Activated naive CD4-positive, alpha-beta T cell treated with anti-CD3 and anti-CD28 coated beads, Interleukin-2, amount 50 U/mL, for 24 hours (primary cell): ENCODE data around the gene KCNE4.

Experiments
- H3K27ac Mint-ChIP-seq: one replicate; pipeline ENCODE4 v1.8.0; 2021; ENCODE audit warnings: mild to moderate bottlenecking, mixed read lengths
- H3K27me3 Mint-ChIP-seq: one replicate; pipeline ENCODE4 v1.8.0; 2021; ENCODE audit warnings: mixed read lengths
- H3K36me3 Mint-ChIP-seq: one replicate; pipeline ENCODE4 v1.8.0; 2021; ENCODE audit warnings: mixed read lengths
- H3K4me1 Mint-ChIP-seq: one replicate; pipeline ENCODE4 v1.8.0; 2021; ENCODE audit warnings: mixed read lengths
- H3K4me3 Mint-ChIP-seq: one replicate; pipeline ENCODE4 v1.8.0; 2021; ENCODE audit warnings: mild to moderate bottlenecking, mixed read lengths
- H3K9me3 Mint-ChIP-seq: one replicate; pipeline ENCODE4 v1.8.0; 2021; ENCODE audit warnings: mixed read lengths

Gene KCNE4

GRCh38 chr2:223083402-223084070 is 31.5 kb downstream of the KCNE4 start:
- Mint-ChIP-seq H3K4me1 (no peaks in the 10 kb centered on the region), H3K36me3 (no peaks in the 10 kb centered on the region), H3K27me3 (no peaks in the 10 kb centered on the region), H3K9me3 (no peaks in the 10 kb centered on the region), H3K27ac (no peak overlapping the region), H3K4me3 (no peak overlapping the region)

- Mint-ChIP-seq H3K9me3 (no peaks in the 10 kb centered on the region), H3K4me3 (no peak overlapping the region), H3K4me1 (no peaks in the 10 kb centered on the region), H3K27ac (no peak overlapping the region), H3K36me3 (no peaks in the 10 kb centered on the region), H3K27me3 (no peaks in the 10 kb centered on the region)
These were observed 32.9 kb downstream of the KCNE4 start for GRCh38 chr2:223084873-223085272.

GRCh38 chr2:223086370-223086981 is 34.5 kb downstream of the KCNE4 start:
- Mint-ChIP-seq H3K9me3 (no peaks in the 10 kb centered on the region), H3K27ac (no peak overlapping the region), H3K4me1 (no peaks in the 10 kb centered on the region), H3K4me3 (no peak overlapping the region), H3K36me3 (no peaks in the 10 kb centered on the region), H3K27me3 (no peaks in the 10 kb centered on the region)

- no peak overlapping the region for H3K4me3 Mint-ChIP-seq
- H3K36me3 Mint-ChIP-seq, result no peaks in the 10 kb centered on the region
- H3K27ac Mint-ChIP-seq, result no peak overlapping the region
- no peaks in the 10 kb centered on the region for H3K27me3 Mint-ChIP-seq
- H3K9me3 Mint-ChIP-seq, result no peaks in the 10 kb centered on the region
- H3K4me1 Mint-ChIP-seq, result no peaks in the 10 kb centered on the region
These were observed 35.5 kb downstream of the KCNE4 start for GRCh38 chr2:223087466-223087865.

DNA sequence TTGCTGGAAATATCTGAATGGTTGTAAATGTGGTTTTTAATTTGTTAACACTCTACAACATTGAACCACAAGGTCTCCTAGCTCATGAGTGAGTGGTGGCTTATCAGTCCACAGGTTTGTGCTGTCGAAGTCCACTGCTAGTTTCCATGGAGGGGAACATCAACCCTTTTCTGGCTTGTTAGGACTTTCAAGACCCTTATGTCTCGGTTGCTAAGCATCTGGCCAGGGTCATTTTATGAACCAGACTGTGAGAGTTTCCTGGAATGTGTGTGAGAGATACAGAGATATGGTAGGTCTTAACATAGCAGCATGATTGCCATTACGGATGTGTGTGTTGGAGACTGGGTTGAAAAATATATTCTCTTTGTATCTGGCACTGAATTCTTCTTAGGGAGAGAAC is 36.9 kb downstream of the KCNE4 start:
- Mint-ChIP-seq H3K9me3 (no peaks in the 10 kb centered on the region), H3K27ac (no peak overlapping the region), H3K4me1 (no peaks in the 10 kb centered on the region), H3K27me3 (no peaks in the 10 kb centered on the region), H3K36me3 (no peaks in the 10 kb centered on the region), H3K4me3 (no peak overlapping the region)

- Mint-ChIP-seq H3K27me3 (no peaks in the 10 kb centered on the region), H3K4me1 (no peaks in the 10 kb centered on the region), H3K27ac (no peak overlapping the region), H3K4me3 (no peak overlapping the region), H3K9me3 (no peaks in the 10 kb centered on the region), H3K36me3 (no peaks in the 10 kb centered on the region)
These were observed 38.0 kb downstream of the KCNE4 start for GRCh38 chr2:223090039-223090438.

GRCh38 chr2:223090540-223091235 is 38.7 kb downstream of the KCNE4 start:
- no peak overlapping the region for H3K27ac Mint-ChIP-seq
- H3K27me3 Mint-ChIP-seq, result peaks cover 2% of the 10 kb centered on the region
- no peak overlapping the region for H3K4me3 Mint-ChIP-seq
- no peaks in the 10 kb centered on the region for H3K4me1 Mint-ChIP-seq
- H3K36me3 Mint-ChIP-seq, result no peaks in the 10 kb centered on the region
- no peaks in the 10 kb centered on the region for H3K9me3 Mint-ChIP-seq

- Mint-ChIP-seq H3K36me3 (no peaks in the 10 kb centered on the region), H3K27me3 (peaks cover 2% of the 10 kb centered on the region), H3K9me3 (no peaks in the 10 kb centered on the region), H3K27ac (no peak overlapping the region), H3K4me3 (no peak overlapping the region), H3K4me1 (no peaks in the 10 kb centered on the region)
These were observed 40.7 kb downstream of the KCNE4 start for GRCh38 chr2:223092667-223093066.

GRCh38 chr2:223093436-223094241 is 41.6 kb downstream of the KCNE4 start:
- Mint-ChIP-seq H3K9me3 (no peaks in the 10 kb centered on the region), H3K4me1 (no peaks in the 10 kb centered on the region), H3K27me3 (peaks cover 2% of the 10 kb centered on the region), H3K27ac (no peak overlapping the region), H3K36me3 (no peaks in the 10 kb centered on the region), H3K4me3 (no peak overlapping the region)

GRCh38 chr2:223095207-223095606 is 43.2 kb downstream of the KCNE4 start:
- H3K27me3 Mint-ChIP-seq, result peaks cover 2% of the 10 kb centered on the region
- no peak overlapping the region for H3K27ac Mint-ChIP-seq
- H3K36me3 Mint-ChIP-seq, result no peaks in the 10 kb centered on the region
- H3K4me3 Mint-ChIP-seq, result no peak overlapping the region
- no peaks in the 10 kb centered on the region for H3K9me3 Mint-ChIP-seq
- no peaks in the 10 kb centered on the region for H3K4me1 Mint-ChIP-seq

DNA sequence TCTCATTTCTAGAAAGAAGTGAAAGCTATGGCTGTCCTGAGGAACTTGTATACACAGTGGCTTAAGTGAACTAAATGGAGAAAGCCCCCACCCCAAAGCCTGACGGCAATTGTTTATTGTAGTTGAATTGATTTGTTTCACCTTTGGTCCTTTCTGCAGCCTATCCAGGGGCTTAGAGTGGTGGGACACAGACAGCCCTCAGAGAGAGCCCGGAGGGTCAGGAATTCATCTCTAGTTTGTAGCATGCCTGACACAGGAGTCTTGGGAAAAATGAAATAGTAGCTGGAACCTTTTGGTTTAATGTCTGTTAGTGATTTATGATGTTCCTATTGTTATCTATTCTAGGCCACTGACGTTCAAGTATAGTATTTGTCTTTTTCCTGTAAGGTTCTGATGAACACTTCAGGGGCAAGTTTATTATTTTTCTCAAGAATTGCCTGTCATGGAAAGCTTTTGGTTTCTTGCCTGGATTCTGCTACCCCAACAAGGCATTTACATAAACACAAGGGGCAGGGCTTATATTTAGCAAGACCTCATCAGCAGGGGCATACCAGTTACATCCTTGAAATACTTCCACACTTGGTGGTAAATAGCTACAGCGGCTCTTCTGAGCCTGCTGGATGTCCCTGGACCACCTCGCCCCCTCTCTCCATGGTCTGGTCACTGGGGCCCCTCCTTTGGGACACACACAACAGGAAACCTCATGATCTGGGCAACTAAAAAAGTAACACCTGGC is 44.4 kb downstream of the KCNE4 start:
- Mint-ChIP-seq H3K27ac (no peak overlapping the region), H3K36me3 (no peaks in the 10 kb centered on the region), H3K27me3 (peaks cover 2% of the 10 kb centered on the region), H3K4me1 (no peaks in the 10 kb centered on the region), H3K4me3 (no peak overlapping the region), H3K9me3 (no peaks in the 10 kb centered on the region)

GRCh38 chr2:223097888-223098383 is 45.9 kb downstream of the KCNE4 start:
- Mint-ChIP-seq H3K27me3 (peaks cover 2% of the 10 kb centered on the region), H3K4me3 (no peak overlapping the region), H3K36me3 (no peaks in the 10 kb centered on the region), H3K4me1 (no peaks in the 10 kb centered on the region), H3K9me3 (no peaks in the 10 kb centered on the region), H3K27ac (no peak overlapping the region)

DNA sequence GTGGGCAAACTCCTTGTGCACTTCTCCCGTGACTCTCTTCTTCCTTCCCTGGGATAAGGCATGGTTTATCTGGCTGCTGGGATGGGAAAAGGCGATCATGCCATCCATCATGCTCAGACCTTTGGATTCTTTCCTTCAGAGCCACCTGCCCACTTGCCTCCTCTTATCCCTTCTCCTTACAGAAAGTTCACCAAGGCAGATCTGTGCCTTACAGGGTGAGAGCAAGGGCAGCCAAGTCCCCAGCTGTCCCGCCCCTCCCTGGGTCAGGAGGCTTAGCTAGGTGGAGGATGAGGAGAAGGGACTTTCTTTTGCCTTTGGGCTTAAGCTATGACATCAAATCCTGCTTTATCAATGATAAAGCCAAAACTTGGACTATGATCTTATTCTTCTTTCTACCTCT is 47.6 kb downstream of the KCNE4 start:
- H3K9me3 Mint-ChIP-seq, result no peaks in the 10 kb centered on the region
- H3K27me3 Mint-ChIP-seq, result peaks cover 2% of the 10 kb centered on the region
- no peak overlapping the region for H3K4me3 Mint-ChIP-seq
- no peaks in the 10 kb centered on the region for H3K4me1 Mint-ChIP-seq
- no peak overlapping the region for H3K27ac Mint-ChIP-seq
- H3K36me3 Mint-ChIP-seq, result no peaks in the 10 kb centered on the region

- Mint-ChIP-seq H3K9me3 (no peaks in the 10 kb centered on the region), H3K27ac (no peak overlapping the region), H3K4me1 (no peaks in the 10 kb centered on the region), H3K36me3 (no peaks in the 10 kb centered on the region), H3K27me3 (peaks cover 2% of the 10 kb centered on the region), H3K4me3 (no peak overlapping the region)
These were observed 48.1 kb downstream of the KCNE4 start for GRCh38 chr2:223100061-223100511.
